ENCODE data around the gene LENG1.
A peak's percentile ranks its signal among the peaks of the same experiment; 100 is the strongest.
"Not testable (repeated sequence)": the region's sequence is repeated elsewhere in the genome, so short reads cannot be mapped to it uniquely, and the experiment has no call there.

Gene LENG1

DNA sequence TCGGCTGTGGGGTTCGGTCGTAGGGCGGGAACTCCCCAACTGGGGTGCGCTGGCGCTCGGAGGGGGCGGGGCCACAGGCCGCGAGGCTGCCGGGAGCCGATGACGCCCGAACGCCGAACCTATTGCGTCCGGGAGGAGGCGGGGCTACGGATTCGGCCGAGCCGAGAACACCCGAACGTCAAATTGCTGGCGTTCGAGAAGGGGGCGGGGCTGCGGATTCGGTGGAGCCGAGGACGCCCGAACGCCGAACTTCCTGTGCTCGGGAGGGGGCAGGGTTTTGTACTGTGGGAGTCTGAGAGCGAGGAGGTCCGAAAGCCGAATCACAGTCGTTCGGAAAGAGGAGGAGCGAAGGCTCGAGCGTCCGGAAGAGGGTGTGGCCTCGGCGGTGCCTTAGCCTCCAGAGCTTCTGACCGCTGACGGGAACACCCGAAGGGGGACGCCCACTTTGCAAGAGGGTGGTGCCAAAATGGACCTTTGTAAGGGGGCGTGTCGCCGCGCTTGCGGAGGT is 31.0 kb upstream of the LENG1 start:
- DNase-seq (ENCODE audit: extremely low spot score, insufficient read length, low read depth) (peak; percentile 60), FAIRE-seq (no peak)

DNA sequence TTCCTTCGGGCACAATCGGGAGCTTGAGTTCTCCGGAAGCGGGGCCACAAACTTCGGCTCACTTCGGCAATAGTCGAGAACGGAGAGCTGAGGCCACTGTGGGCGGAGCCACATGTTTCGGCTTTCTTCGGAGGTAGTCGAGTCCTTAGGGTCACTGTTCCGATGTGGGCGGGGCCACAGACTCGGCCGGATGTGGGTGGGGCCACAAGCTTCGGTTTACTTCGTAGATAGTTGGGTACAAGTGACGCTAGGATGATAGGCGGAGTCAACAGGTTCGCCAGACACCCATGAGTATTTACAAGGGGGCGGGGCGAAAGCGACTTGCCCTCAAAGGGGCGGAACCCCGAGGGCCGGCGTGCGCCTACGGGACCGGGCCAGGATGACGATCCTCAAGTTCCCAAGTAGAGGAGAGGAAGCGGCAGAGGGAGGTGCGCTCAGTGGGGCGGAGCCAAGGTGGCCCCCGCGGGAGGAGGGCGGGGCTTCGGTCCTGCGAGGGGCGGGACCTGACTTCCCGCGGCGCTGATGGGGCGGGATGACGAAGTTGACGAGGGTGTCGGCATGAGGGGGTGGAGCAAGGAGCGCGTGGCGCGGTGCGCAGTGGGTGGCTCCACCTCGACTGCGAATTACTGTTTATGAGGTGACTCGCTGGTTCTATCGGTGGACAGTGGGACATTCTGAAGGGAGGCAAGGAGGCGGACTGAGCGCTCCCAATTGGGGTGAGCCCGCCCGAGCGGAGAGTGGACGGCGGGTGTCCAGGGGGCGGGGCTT is 30.4 kb upstream of the LENG1 start:
- peak; percentile 100 for FAIRE-seq
- peak; percentile 87 for DNase-seq (ENCODE audit: extremely low spot score, insufficient read length, low read depth)

DNA sequence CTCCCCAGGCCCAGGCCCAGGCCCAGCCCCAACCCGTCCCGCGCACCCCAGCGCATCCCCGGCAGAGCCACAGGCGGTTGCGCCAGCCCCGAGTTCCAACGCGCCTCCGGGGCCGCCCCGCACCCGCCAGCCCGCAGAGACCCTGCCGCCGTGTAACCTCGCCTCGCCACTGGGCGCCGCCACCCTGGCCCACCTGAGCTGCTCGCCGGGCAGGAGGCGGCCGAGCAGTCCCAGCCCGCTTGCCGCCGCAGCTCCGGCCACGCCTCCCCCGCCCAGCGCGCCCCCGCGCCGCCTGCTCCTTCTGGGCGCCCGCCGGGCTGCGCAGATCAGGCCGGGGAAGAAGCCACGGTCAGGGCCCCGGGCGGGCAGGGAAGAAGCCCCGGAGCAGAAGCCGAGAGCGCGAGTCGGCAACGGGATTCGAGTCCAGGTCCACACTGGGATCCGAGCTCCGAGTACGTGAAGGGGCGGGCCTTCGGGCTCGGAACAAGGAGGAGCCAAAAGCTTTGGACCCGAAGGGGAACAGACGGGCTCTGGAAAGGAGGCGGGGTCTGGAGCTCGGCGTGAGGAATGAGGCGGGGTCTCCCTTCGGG is 29.7 kb upstream of the LENG1 start, which contains the start of gene MBOAT7:
TSS of gene MBOAT7 (minus strand) at position 436 of the 590 bp plus-strand sequence. CDS start 1,072 bp downstream, outside the sequence.
- FAIRE-seq: no peak
- DNase-seq (ENCODE audit: extremely low spot score, insufficient read length, low read depth): no peak

DNA sequence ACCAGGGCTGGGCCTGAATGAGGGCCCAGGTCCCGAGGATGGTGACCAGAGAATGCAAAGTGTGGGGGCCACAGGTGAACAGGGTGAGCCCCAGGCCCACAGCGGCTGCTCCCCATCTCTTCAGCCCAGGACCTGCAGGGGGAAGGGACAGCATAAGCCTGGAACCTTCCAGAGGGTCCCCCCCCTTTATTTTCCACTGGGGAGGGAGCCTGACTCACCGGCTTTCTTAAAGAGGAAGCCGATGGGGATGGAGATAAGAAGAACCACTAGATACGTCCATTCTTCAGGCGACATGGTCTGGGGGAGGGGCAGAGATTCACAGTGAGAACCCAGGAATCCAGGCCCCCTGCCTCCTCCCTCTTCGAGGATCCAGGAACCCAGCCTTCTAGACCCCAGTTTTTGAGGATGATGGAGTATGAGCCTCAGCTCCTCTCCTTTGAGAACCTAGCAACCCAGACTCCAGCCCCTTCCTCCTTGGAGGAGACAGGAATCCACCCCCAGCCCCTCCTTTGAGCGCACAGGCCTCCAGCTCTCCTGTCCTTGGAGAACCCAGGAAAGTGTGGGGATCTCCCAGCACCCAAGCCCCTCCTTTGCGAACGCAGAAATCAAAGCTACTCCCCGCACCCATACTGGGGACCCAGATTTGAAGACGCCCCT is 28.8 kb upstream of the LENG1 start:
- DNase-seq (ENCODE audit: extremely low spot score, insufficient read length, low read depth) (no peak), FAIRE-seq (no peak)

DNA sequence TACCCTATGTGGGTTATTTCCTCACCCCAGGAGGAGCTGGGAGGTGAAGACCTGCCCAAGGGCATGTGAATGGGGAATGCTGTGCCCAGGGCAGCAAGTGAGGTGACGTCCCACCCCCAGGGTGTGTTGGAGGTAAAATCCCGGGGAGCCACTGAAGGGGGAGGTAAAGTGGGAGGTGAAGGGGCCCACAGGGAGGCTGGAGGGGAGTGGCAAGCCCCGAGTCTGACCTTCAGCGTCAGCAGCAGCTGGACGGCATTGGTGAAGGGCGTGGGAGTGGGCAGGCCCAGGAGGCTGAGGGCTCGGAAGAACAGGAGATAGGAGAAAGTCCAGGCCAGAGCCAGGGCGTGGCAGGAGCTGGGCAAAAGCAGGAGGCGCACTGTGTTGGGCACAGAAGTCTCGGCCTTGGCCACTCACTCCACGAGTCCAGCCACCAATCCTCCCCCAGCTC is 27.4 kb upstream of the LENG1 start:
- FAIRE-seq (no peak), DNase-seq (ENCODE audit: extremely low spot score, insufficient read length, low read depth) (no peak)

DNA sequence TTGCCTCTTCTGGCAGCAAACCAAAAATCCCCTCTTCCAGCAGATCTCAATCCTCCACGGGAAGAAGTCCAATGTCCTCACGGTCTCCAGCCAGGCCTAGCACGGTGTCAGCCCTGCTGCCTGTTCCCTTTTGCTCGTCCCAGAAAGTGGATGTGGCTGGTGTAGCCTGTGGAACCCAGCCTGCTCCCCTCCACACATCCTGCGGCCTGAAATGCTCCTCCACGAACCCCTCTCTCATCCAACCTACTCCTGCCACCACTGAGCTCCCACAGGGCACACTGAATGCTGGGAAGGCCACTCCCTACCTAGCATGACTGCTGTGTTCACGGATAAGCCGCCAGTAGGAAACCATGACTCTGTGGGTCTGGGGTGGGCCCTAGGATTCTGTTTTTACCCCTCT is 26.8 kb upstream of the LENG1 start:
- FAIRE-seq (no peak), DNase-seq (ENCODE audit: extremely low spot score, insufficient read length, low read depth) (no peak)

DNA sequence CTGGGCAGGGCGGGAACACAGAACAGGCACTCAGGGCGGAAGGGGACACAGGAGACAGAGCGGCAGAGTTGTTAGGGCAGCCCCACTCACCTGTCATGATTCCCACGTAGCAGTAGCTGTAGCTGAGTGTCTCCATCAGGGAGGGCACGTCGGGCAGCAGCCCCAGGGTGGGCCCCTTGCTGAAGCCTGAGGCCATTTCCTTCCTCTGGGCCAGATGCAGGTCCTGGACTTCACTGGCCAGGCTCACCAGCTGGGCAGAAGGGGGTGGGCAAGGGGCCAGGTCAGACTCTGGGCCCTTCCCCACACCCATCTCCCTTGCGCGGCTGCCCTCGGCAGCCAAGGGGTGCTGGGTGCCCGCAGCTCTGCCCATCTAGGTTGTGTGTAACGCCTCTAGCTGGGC is 23.9 kb upstream of the LENG1 start:
- FAIRE-seq (no peak), DNase-seq (ENCODE audit: extremely low spot score, insufficient read length, low read depth) (no peak)

DNA sequence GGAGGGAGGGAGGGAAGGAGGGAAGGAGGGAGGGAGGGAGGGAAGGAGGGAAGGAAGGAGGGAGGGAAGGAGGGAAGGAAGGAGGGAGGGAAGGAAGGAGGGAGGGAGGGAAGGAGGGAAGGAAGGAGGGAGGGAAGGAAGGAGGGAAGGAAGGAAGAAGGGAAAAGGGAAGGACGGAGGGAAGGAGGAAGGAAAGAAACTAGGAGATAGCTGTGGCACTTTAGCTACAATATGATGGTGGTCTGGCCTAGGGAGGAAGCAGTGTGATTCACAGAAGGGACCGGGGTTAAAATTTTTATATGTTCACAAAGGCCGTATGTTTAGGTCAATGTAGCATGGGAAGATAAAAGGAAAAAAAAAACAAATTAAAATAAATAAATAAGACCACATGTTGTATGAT is 22.4 kb upstream of the LENG1 start:
- FAIRE-seq; DNase-seq (ENCODE audit: extremely low spot score, insufficient read length, low read depth): not testable (repeated sequence)

DNA sequence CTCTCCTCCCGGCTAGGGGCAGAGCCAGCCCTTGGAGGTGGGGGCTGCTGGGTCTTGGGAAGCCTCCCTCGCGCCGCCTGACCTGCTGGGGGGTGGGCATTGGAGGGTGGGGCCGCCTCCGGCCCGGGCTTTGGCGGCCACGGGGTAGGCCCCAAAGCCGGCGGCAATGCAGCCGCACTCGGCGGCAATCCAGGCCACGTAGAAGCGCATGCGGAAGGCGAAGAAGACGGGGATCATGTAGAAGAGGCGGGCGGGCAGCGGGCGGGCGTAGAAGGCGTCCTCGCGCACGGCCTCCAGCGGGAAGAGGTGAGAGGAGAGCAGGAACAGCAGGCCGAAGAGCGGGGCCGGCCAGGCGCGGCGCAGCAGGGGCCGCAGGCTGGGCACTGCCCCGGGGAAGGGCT is 21.2 kb upstream of the LENG1 start:
- no peak for FAIRE-seq

DNA sequence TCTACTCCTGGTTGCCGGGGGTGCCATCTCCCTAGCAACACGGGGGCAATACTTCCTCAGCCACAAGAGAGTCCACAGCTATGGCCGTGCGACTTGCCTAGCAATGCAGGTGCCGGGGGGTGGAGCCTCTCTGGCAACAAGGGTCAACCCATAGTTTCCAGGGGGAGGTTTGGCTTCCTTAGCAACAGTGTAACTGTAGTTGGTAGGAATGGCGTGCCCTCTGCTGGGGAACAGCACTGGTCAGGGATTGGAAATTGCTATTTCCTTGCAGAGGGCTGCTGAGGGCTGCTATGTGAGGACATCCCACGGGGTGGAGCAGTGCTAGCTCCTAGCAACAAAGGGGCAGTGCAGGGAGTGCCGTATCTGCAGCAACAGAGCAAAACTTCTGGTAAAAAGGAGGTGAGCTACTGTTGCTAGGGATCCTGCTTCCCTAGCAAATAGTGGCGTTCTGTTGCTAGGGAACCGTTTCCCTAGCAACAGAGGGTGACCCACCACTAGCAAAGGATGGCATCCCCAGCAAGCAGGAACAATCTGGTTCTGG is 20.5 kb upstream of the LENG1 start:
- no peak for DNase-seq (ENCODE audit: extremely low spot score, insufficient read length, low read depth)
- no peak for FAIRE-seq

More for the DNA sequence above, 21.2 kb upstream of the LENG1 start:
- DNase-seq (ENCODE audit: extremely low spot score, insufficient read length, low read depth): no peak

DNA sequence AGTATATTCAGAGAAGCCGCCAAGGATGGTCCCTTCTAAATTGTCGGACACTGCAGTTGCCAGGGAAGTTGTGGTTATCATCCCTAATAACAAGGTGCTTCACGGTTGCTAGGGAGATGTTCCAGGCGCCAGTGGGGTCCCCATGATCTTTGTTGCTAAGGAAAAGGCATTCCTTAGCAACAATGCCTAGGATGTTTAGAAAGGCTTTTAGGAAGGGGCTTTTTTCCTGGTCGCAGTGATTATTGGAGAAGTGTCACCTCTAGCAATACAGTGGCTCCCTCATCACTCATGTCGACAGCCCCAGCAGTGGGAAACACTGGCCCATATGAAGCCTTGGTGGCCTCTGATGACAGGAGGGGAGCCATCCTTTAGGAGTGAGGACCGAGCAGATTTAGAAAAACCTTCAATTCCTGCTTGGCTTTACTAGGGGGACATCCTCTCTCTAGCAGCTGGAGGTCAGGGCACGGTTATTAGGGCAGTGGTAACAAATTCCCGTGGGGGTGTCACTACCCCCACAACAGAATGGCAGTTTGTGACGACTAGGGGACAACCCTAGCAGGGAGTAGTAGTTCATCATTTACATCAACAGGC is 19.8 kb upstream of the LENG1 start:
- DNase-seq (ENCODE audit: extremely low spot score, insufficient read length, low read depth): no peak
- no peak for FAIRE-seq

DNA sequence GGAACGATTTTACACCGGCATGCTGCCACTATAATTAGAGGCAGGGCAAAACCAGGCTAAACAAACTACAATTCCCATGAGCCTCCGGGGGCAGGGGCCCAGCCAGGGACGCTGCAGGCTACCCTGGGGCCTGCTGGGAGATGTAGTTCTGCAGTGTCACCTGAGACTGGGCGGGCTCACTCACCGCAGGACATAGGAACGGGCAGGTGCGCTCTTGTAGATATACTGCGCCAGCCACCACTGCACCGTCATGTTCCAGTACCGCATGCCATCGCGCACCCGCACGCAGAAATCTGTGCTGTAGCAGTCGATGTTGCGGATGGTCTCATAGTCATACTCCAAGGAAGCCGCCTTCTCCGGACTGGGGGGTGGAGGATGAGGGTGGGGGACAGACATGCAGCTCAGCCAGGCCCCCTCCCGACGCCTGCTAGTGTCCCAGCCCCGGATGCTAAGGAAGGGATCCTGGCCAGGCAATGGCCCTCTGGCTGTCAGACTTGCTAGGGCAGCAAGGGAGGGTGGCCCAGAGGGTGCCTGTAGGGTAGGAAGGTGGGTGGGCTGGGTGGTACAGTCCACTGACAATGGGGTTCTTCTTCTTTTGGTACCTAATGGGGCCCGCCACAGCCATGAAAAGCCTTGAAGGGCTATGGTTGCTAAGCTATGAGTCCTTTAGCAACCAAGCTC is 19.2 kb upstream of the LENG1 start:
- DNase-seq (ENCODE audit: extremely low spot score, insufficient read length, low read depth) (no peak), FAIRE-seq (no peak)

DNA sequence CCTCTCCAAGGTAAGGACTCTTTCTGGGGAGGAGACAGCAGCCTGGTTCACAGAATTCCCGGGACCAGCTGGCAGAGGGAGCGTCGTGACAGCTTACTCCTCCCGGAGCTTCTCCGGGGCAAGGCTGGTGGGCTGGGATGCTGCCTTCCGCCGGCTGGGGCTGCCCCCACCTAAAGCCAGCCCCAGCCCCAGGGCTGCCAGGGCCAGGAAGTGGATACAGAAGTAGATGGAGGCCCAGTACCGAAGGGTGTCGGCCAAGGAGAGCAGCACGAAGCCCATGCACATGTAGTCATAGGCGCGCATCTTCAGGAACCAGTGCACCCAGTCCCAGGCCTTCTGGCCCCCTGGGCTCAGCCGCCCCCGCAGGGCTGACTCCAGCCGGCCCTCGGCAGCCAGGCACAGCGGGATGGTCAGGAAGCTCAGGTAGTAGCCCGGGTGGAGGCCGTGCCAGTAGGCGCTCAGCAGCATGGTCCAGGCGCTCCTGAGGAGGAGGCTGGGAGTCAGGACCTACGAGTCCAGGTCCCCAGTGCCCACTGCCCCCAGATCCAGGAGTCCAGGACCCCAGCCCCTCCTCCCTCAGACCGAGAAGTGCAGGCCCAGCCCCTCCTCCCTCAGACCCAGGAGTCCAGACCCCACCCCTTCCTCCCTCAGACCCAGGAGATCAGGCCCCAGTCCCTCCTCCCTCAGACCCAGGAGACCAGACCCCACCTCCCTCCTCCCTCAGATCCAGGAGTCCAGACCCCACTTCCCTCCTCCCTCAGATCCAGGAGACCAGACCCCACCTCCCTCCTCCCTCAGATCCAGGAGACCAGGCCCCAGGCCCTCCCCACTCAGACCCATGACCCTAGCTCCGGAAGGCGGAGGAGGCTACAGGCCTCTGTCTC is 14.7 kb upstream of the LENG1 start:
- DNase-seq (ENCODE audit: extremely low spot score, insufficient read length, low read depth) (no peak), FAIRE-seq (no peak)

DNA sequence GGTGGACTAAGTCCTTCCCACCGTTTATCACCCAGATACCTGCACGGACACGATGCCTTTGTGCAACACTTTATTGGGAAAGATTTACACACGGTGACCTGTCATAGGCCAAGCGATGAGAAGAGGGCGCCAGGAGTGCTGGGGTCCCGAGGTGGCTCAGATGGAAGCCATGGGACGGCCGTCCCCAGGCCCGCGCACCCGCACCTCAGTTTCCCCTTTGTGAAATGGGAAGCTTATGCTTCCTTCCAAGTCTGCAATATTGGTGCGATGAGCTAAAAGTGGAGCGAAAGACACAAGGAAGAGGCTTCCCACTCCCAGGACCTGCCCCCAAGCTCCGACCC is 13.8 kb upstream of the LENG1 start:
- DNase-seq (ENCODE audit: extremely low spot score, insufficient read length, low read depth) (no peak), FAIRE-seq (no peak)

DNA sequence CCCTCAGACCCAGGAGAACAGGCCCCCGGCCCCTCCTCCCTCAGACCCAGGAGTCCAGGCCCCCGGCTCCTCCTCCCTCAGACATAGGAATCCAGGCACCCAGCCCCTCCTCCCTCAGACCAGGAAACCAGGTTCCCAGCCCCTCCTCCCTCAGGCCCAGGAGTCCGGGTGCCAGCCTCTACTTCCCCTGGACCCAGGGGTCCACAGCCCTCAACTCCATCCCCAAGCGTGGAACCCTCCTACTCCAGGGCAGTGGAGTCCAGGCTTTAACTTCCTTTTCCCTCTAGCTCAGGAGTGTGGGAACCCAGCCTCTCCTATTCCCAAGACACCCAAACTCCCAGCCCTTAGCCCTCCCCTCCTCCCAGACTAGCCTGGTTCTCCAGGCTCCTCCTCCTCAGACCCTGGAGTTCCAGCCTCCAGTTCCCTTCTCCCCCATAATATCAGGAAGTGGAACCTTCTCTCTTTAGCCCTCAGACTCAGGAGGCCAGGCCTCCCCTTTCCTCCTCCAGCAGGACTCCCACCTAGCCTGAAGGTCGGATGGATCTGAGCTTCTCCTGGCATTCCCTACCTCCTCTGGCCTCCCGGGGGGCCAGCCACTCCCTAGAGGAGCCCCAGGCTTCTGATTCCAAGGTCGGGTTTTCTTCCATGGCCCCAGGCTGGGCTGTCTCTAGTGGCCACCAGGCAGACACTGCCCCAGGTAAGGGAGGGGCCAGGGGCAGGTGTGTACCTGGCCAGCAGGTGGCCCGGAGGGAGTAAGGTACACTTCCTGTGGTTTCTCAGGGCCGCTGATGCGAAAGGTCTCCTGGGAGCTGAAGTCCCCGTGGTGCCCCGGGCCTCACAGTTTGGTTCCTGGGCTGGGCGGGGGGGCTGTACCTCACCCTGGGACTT is 13.2 kb upstream of the LENG1 start, which contains the start of gene TMC4:
TSS of gene TMC4 (minus strand) at position 690 of the 888 bp plus-strand sequence. CDS start at position 647, 43 bp downstream.
- no peak for FAIRE-seq
- no peak for DNase-seq (ENCODE audit: extremely low spot score, insufficient read length, low read depth)

DNA sequence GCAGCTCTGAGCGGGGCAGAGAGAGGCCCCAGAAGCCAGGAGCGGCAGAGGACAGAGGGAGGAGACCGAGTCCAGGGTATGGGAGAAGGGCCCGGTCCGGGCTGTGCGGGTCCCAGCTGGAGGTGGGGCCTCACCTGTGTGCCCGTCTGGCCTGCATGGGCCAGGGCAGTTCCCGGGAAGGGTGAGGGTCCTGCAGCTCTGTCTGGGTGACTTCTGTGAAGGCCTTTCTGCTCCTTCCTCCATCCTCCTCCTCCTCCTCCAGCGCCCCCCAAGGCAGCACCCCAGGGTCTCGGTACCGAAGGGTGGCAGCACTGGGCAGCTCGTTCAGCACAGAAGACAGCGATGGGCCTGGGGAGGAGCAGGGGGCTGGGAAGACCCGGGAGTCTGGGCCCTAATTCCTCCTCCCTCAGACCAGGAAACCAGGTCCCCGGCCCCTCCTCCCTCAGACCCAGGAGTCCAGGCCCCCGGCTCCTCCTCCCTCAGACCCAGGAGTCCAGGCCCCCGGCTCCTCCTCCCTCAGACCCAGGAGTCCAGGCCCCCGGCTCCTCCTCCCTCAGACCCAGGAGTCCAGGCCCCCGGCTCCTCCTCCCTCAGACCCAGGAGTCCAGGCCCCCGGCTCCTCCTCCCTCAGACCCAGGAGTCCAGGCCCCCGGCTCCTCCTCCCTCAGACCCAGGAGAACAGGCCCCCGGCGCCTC is 12.4 kb upstream of the LENG1 start:
- FAIRE-seq; DNase-seq (ENCODE audit: extremely low spot score, insufficient read length, low read depth): not testable (repeated sequence)

DNA sequence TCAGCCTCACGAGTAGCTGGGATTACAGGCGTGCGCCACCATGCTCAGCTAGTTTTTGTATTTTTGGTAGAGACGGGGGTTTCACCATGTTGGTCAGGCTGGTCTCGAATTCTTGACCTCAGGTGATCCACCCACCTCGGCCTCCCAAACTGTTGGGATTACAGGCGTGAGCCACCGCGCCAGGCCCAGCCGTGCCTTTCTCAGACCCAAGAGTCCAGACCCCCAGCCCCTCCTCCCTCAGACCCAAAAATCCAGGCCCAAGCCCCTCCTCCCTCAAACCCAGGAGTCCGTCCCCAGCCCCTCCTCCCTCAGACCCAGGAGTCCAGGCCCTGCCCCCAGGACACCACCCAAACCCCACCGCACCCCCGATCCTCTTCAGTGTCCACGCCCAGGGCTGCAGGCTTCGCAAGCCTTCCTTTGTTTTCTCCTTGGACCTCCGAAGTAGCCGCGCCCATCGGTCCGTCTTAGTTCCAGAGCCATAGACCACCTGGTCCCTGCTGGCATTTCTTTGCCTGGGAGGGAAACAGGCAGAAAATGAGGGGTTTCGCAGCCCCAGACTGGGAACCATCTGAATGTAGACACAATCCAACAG is 9.7 kb upstream of the LENG1 start:
- no peak for FAIRE-seq
- no peak for DNase-seq (ENCODE audit: extremely low spot score, insufficient read length, low read depth)

All from GM18507 (cell line).